HG03066 (cell line): Measurements from ENCODE around the gene PRXL2A.
"Not testable (repeated sequence)": the region's sequence is repeated elsewhere in the genome, so short reads cannot be mapped to it uniquely, and the experiment has no call there.

ENCODE experiments used
- ATAC-seq: cut with Tn5 transposase; IDR thresholded peaks from one replicate; pipeline ENCODE4 v1.9.1; 2021; ENCODE audit warnings: low read depth; ENCODE audit not compliant: unreplicated experiment

The PRXL2A gene

GRCh38 chr10:80410578-80411145 is 2.3 kb downstream of the PRXL2A start:
- no peak for ATAC-seq

- ATAC-seq = no peak
Measured at GRCh38 chr10:80411267-80411668, 2.9 kb downstream of the PRXL2A start.

DNA sequence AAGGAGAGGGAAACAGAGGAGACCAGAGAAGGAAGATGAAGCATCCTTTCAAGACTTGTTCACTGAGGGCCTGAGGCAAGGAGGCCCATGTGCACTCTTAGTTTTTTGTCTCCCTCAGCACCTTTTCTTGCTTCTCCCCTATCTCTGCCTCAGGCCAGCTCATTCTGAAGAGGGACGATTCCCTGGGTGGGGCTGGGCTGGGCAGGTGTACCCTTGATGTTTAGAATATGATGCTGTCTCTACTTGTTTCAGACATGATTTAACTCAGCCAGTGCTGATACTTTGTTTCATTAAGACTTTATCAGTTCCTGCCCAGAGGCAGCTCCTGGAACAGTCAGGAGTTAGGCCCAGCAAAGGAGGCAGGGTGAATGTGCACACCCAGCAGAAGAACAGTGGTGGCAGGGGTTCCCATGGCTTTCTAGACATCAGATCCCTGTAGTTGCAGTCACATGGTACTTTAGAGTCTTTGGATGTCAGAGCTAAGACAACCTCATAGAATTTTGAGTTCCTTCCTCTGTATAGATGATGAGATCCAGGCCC is 3.4 kb downstream of the PRXL2A start:
- ATAC-seq = no peak

DNA sequence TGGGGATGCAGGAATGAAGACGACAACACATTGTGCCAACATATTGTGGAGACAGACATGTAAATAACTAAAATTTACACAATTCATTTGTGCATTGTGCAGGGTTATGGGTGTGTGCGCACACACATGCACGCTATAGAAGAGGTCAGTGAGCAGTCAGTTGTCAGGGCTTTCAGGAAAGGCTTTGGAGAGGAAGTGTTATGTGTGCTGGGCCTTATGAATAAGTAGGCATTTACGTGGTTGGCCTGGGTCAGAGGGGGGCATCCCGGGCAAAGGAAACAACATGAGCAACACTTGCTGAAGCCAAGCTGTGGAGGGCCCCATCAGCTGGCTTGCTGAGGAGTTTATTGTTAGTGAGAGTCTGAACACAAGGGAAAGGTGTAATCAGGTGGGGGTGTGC is 4.1 kb downstream of the PRXL2A start:
- ATAC-seq = no peak

DNA sequence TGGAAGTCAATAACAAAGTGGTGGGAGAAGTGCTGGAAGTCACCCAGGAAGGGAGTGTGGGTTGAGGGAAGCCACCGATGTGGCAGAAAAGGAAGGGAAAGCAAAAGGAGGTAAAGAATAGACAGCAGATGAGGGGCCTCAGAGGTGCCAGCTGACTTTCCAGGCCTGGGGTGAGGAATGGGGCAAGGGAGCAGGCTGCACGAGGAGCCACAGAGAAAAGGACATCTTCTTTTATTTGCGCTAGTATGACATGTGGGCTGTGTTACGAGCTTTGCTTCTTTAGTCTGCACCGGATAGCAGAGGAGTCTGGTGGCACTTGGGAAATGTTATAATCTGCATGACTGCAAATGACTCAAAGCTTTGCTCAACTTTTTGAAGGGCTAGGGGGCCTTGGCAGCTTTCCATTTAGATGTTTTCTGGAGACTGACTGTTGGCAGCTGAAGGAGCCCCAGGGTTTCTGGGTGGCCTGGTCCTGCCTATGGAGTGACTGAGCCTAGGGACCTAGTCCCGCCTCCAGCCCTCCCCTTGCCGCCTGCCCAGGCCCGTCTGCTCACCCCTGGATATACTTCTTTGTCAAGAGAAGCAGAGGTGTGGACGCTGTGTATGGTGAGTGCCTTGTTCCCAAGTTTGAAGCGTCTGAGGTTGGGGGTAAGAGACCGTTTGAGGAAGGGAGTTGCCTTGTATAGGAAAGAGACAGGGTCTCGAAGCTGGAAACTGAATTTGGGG is 5.1 kb downstream of the PRXL2A start:
- no peak for ATAC-seq

- no peak for ATAC-seq
Measured at GRCh38 chr10:80414142-80414895, 6.0 kb downstream of the PRXL2A start.

GRCh38 chr10:80415734-80416478 is 7.6 kb downstream of the PRXL2A start:
- no peak for ATAC-seq

DNA sequence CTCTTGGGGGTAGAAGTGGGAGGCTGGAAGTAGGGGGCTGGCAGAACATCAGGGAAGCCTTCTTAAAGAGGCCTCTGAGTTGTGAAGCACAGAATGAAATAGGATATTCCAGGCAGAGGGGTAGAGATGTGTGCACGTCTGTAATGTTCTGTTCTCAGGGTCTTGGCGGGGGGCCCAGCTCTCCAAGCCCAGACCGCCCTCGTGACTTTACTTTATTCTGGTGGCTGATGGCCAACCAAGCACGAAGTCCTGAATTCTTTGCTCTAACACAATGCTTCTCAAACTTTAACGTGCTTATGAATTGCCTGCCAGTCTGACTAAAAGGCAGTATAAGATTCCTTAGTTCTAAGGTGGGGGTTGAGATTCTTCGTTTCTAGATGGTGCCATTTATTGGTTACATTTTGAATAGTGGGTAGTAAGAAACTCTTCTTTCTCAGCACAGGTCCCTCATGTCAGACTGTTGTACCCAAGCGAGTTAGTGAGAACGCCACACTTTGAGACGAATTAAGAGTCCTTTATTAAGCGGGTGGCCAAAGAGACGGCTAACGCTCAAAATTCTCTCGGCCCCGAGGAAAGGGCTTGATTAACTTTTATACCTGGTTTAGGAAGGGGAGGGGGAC is 8.2 kb downstream of the PRXL2A start:
- ATAC-seq = no peak

GRCh38 chr10:80417256-80417655 is 8.9 kb downstream of the PRXL2A start:
- not testable (repeated sequence) for ATAC-seq

DNA sequence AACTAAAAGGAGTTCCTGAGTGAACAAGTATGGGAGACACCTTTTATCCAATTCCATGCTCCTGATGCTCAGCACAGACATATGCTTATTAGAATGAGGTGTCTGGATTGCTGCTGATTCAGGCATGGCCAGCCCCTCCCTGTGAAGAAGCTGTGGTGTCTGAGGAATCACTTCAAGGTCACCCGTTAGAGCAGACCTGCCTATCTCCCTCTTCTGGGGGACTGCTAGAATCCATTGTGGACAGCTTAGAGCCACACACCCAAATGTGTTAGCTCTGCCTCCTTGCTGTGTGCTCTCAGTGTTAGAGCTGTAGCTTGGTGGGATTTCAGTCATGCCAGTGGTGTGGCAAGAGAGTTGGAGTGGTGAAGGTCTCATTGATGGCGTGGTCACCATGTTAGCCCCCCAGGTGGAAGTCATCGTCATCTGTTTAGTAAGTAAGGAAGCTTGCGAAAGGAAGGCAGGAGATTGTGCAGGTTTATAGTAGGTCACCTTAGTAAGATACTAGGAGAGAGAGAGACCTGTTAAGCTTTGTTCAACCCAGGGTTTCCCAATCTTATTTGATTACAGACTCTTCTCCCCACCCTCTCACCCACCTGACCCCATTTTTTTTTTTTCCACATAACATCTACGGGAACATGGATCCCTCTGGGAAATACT is 12.8 kb downstream of the PRXL2A start:
- peak; percentile 20 for ATAC-seq

- peak; percentile 95 for ATAC-seq
Measured at GRCh38 chr10:80421707-80422536, 13.6 kb downstream of the PRXL2A start.

DNA sequence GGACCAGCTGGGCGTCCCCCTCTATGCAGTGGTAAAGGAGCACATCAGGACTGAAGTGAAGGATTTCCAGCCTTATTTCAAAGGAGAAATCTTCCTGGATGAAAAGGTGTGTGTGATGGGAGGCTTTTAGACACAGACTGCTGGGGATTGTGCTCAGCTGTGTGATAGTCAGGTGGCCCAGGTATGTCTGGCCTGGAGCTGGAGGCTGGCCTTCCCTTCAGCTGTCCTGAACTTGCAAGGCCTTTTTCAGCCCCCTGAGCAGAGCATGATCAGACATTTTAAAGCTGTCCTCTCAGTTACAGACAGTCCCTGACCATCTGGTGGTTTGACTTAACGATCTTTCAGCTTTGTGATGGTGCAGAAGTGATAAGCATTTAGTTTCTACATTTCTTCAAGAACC is 17.6 kb downstream of the PRXL2A start:
- no peak for ATAC-seq

- ATAC-seq = no peak
Measured at GRCh38 chr10:80427541-80427940, 19.2 kb downstream of the PRXL2A start.

- ATAC-seq = no peak
Measured at GRCh38 chr10:80429521-80429973, 21.2 kb downstream of the PRXL2A start.

DNA sequence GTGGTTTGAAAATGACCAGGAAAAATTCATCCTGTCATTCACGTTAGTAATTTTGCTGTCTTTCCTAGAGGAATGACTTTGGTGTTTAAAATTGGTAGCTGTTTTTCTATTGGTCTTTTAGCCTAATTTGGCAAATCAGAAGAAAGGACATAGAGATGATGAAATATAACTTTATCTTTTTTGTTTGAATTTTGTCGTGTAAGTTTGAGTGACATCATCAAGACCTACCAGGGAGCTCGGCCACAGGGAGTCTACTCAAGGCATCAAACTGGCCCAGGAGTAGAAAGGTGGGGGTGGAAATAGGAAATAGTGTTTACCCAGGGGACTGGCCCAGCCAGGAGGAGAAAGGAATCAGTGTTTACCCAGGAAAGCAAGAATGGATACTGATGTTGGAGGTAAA is 24.8 kb downstream of the PRXL2A start:
- no peak for ATAC-seq

GRCh38 chr10:80436446-80437098 is 28.2 kb downstream of the PRXL2A start:
- no peak for ATAC-seq

DNA sequence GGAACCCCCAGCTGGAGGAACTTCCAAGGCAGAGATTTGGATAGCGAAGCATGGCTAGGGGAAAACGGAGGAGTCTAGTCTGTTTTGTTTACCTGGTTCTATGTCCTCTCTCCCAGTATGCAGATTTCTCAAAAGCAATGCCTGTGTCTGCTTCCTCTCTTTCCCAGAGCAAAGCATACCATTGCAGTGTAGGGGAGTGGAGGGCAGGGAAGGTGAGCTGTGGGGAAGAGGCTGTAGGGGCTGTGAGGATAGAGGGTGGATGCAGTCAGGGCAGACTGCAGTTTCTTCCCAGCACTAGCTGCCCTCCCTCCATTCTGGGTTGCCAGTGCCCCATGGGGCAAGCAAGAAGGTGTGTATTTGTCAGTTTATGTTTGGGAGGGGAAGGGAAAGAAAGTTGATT is 28.9 kb downstream of the PRXL2A start:
- no peak for ATAC-seq

DNA sequence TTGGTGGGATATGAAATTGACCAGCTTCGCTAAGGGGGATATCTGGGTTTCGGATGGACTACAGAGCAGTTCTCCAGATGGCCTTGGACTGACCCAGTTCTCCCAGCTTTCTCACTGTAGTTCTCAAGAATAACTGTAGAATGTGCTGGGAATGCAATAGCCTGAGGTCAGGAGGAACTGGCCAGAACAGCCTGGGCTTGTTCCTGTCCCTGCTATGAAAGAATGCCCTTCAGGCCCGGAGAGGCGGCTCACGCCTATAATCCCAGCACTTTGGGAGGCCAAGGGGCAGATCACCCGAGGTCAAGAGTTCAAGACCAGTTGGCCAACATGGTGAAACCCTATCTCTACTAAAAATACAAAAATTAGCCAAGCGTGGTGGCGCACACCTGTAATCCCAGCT is 33.5 kb downstream of the PRXL2A start:
- ATAC-seq = no peak
